Aorta (tissue), 5 donors: ENCODE results near the gene EGLN1. TPM values are rescaled to one million over a fixed set of nuclear protein-coding genes. Genes with fewer than 3 reads are reported as not detected.
A peak's percentile ranks its signal among the peaks of the same experiment; 100 is the strongest.
"Not testable (repeated sequence)": the region's sequence is repeated elsewhere in the genome, so short reads cannot be mapped to it uniquely, and the experiment has no call there.

Experiments
- ATAC-seq: fragments of 200-7000 bp; cut with Tn5 transposase; one replicate; pipeline ENCODE4 v1.9.1; 2022; ENCODE audit warnings: moderate library complexity; ENCODE audit not compliant: low FRiP score
- DNase-seq, 2 donors: peaks; one replicate each; pipeline ENCODE4 v3.0.0-alpha.2; 2020
- H3K27ac ChIP-seq, 2 donors: one replicate each; pipeline ENCODE4 v1.5.1; 2013; ENCODE audit warnings: low read length in 2 of 2, mild to moderate bottlenecking in 2 of 2, moderate library complexity in 2 of 2, control low read depth in 1 of 2, inconsistent platforms in 1 of 2, low read depth in 1 of 2
- H3K27me3 ChIP-seq, 2 donors: one replicate each; pipeline ENCODE4 v1.6.1; 2013; ENCODE audit warnings: control low read depth in 1 of 2, low read length in 1 of 2, mild to moderate bottlenecking in 1 of 2, moderate library complexity in 1 of 2; ENCODE audit not compliant: insufficient read depth in 2 of 2, control insufficient read depth in 1 of 2
- H3K36me3 ChIP-seq, 2 donors: one replicate each; pipeline ENCODE4 v1.6.1; 2013; ENCODE audit warnings: control low read depth in 1 of 2, low read length in 1 of 2, mild to moderate bottlenecking in 1 of 2; ENCODE audit not compliant: insufficient read depth in 2 of 2, control insufficient read depth in 1 of 2
- H3K4me1 ChIP-seq, 2 donors: one replicate each; pipeline ENCODE4 v1.6.1; 2013; ENCODE audit warnings: low read length in 2 of 2, control low read depth in 1 of 2, mild to moderate bottlenecking in 1 of 2, moderate library complexity in 1 of 2; ENCODE audit not compliant: insufficient read depth in 2 of 2, control insufficient read depth in 1 of 2
- H3K4me3 ChIP-seq, 2 donors: one replicate each; pipeline ENCODE4 v1.5.1; 2013; ENCODE audit warnings: low read length in 2 of 2, control low read depth in 1 of 2, mild to moderate bottlenecking in 1 of 2
- H3K9me3 ChIP-seq: one replicate; pipeline ENCODE4 v1.6.1; 2013; ENCODE audit warnings: mild to moderate bottlenecking, low read length; ENCODE audit not compliant: control insufficient read depth
- WGBS, 2 donors: extraction: QIAGEN DNeasy Blood & Tissue Kit; methylation state at CpG; one replicate each; pipeline ENCODE4 v1.1.7; 2013; 5-methylcytosine and 5-hydroxymethylcytosine counted together
- intact Hi-C, 2 donors: fragments of 100-400 bp; cut with DNase I; formaldehyde crosslinking; loops; one replicate each; pipeline versions ENCODE4 v1.14.2 to v1.15.0; 2022
- long read RNA-seq, 2 donors: library from polyadenylated mRNA; unstranded; transcript quantifications; one replicate each; pipeline ENCODE4 v2.0.0, GENCODE V29; 2020 to 2021
- polyA plus RNA-seq, 2 donors: library from polyadenylated mRNA; stranded (reverse); fragments of 200-250 nt; gene quantifications; one replicate each; pipeline ENCODE4 v1.2.3, GENCODE V29; 2013
- total RNA-seq, 2 donors: library from RNA; stranded (reverse); fragmentation: NEBNext Ultra II Directional; extraction: Animal tissue kit (Norgen Biotek cat#: 25700); gene quantifications; one replicate each; pipeline ENCODE4 v1.2.1, GENCODE V29; 2021
- donor health status: healthy with polysubstance abuse.
- donor health status: Bipolar disorder and iron deficiency.
- donor health status: DM: no; HTN: no; CAD: no.
- donor health status: DM: no; HTN: no; CAD: no.
- donor health status: DM: yes; HTN: yes; CAD: no.

EGLN1 gene
- 10 to 100 TPM; 35.1 to 50.4 TPM for total RNA-seq
- 10 to 100 TPM; 11.7 to 21.2 TPM for polyA plus RNA-seq
- long read RNA-seq, donor 1, full-length matches to known transcripts, result 2 of 14 reads
- long read RNA-seq, donor 1, partial matches to known transcripts, result 0 of 14 reads
- long read RNA-seq, donor 1, other reads (novel, unspliced or antisense), result 12 of 14 reads
- long read RNA-seq, donor 2, full-length matches to known transcripts, result 38 of 57 reads
- long read RNA-seq, donor 2, partial matches to known transcripts, result 0 of 57 reads
- long read RNA-seq, donor 2, other reads (novel, unspliced or antisense), result 19 of 57 reads

GRCh38 chr1:231421971-231422797, at the start of gene EGLN1:
TSS of gene EGLN1 (minus strand) at chr1:231422287. CDS start at chr1:231421888, 399 bp downstream.
- DNase-seq (peak; percentile 90 to 94), ATAC-seq (peak; percentile 95)
- whole genome bisulfite sequencing, 2 donors, result 0% methylated on average over 79 to 104 of the region's 104 CpGs
- H3K4me1 ChIP-seq, result peaks cover 0 to 2% of the 10 kb centered on the region in 2 donors
- intact Hi-C loops, result loop anchor here (1.0 to 5.0 kb wide), 6 partner anchors 15 to 107 kb away; partner anchors contain the start of genes TSNAX (in 2 of the 2), EXOC8 (in 1 of the 2) and SPRTN (in 1 of the 2)
- H3K36me3 ChIP-seq, result no peaks in the 10 kb centered on the region
- peak within 1 kb of the TSS; percentile 61 to 97 for H3K4me3 ChIP-seq
- H3K9me3 ChIP-seq, result no peaks in the 10 kb centered on the region
- peak within 1 kb of the TSS; percentile 98 for H3K27ac ChIP-seq
- H3K27me3 ChIP-seq, result no peaks in the 10 kb centered on the region

- H3K4me3 ChIP-seq, intact Hi-C loops, H3K36me3 ChIP-seq, H3K27ac ChIP-seq, H3K4me1 ChIP-seq, H3K27me3 ChIP-seq, H3K9me3 ChIP-seq, ATAC-seq, DNase-seq: not testable (repeated sequence)
- 83 to 89% methylated on average over 3 of the region's 5 CpGs for WGBS, 2 donors
Observed at GRCh38 chr1:231471500-231471899, 49.4 kb upstream of the EGLN1 start.

- H3K36me3 ChIP-seq, intact Hi-C loops, H3K4me3 ChIP-seq, DNase-seq, ATAC-seq, H3K27me3 ChIP-seq, H3K27ac ChIP-seq, H3K4me1 ChIP-seq, H3K9me3 ChIP-seq: not testable (repeated sequence)
- WGBS, 2 donors, result 88 to 95% methylated on average over 2 of the region's 3 CpGs
Observed at GRCh38 chr1:231471027-231471426, 48.9 kb upstream of the EGLN1 start.

- ATAC-seq (no peak), DNase-seq (no peak)
- H3K9me3 ChIP-seq, result no peaks in the 10 kb centered on the region
- no peaks in the 10 kb centered on the region for H3K27me3 ChIP-seq
- H3K4me1 ChIP-seq, result no peaks in the 10 kb centered on the region
- intact Hi-C loops, result no loop called here
- H3K27ac ChIP-seq, result no peak overlapping the region
- H3K4me3 ChIP-seq, result no peak overlapping the region
- H3K36me3 ChIP-seq, result no peaks in the 10 kb centered on the region
- WGBS, 2 donors, result 48 to 50% methylated on average over 1 of the region's 1 CpG
Observed at GRCh38 chr1:231467986-231468385, 45.9 kb upstream of the EGLN1 start.

GRCh38 chr1:231465051-231465450, 43.0 kb upstream of the EGLN1 start:
- WGBS, 2 donors, result 85 to 90% methylated on average over 1 of the region's 1 CpG
- intact Hi-C loops, result no loop called here
- no peak for ATAC-seq
- Histone ChIP-seq H3K9me3 (no peaks in the 10 kb centered on the region), H3K36me3 (no peaks in the 10 kb centered on the region), H3K27ac (no peak overlapping the region), H3K27me3 (no peaks in the 10 kb centered on the region), H3K4me1 (no peaks in the 10 kb centered on the region), H3K4me3 (no peak overlapping the region)
- DNase-seq, result no peak

- H3K4me3 ChIP-seq, result no peak overlapping the region
- DNase-seq (no peak), ATAC-seq (no peak)
- intact Hi-C loops, result no loop called here
- H3K4me1 ChIP-seq, result no peaks in the 10 kb centered on the region
- no peaks in the 10 kb centered on the region for H3K9me3 ChIP-seq
- no peaks in the 10 kb centered on the region for H3K36me3 ChIP-seq
- no peaks in the 10 kb centered on the region for H3K27me3 ChIP-seq
- H3K27ac ChIP-seq, result no peak overlapping the region
- 72 to 80% methylated on average over 6 of the region's 6 CpGs for WGBS, 2 donors
Observed at GRCh38 chr1:231463541-231463940, 41.5 kb upstream of the EGLN1 start.

- Histone ChIP-seq H3K27me3 (no peaks in the 10 kb centered on the region), H3K4me3 (no peak overlapping the region), H3K4me1 (no peaks in the 10 kb centered on the region), H3K9me3 (peaks cover 3% of the 10 kb centered on the region), H3K27ac (no peak overlapping the region), H3K36me3 (no peaks in the 10 kb centered on the region)
- 38 to 51% methylated on average over 2 of the region's 2 CpGs for WGBS, 2 donors
- ATAC-seq, result no peak
- intact Hi-C loops, result no loop called here
- DNase-seq, result no peak
Observed at GRCh38 chr1:231460614-231461013, 38.5 kb upstream of the EGLN1 start.

GRCh38 chr1:231459438-231459837, 37.4 kb upstream of the EGLN1 start:
- ATAC-seq, DNase-seq, H3K36me3 ChIP-seq, H3K27ac ChIP-seq, H3K4me3 ChIP-seq, H3K27me3 ChIP-seq, H3K4me1 ChIP-seq, H3K9me3 ChIP-seq, intact Hi-C loops: not testable (repeated sequence)
- 91% methylated on average over 1 of the region's 1 CpG for WGBS, 2 donors
